Kidney epithelial cell (primary cell): Measurements from ENCODE around the gene TMEM204. TPM values are rescaled to one million over a fixed set of nuclear protein-coding genes. Genes with fewer than 3 reads are reported as not detected.

Experiments
- DNase-seq: peaks from one replicate; pipeline ENCODE4 v3.0.0-alpha.2; 2010; ENCODE audit warnings: low read depth
- H3K27me3 ChIP-seq: 2 replicates; pipeline ENCODE4 v1.6.0; 2011; ENCODE audit warnings: low read length; ENCODE audit not compliant: control insufficient read depth, insufficient read depth
- H3K36me3 ChIP-seq: 2 replicates; pipeline ENCODE4 v1.5.1; 2011; ENCODE audit warnings: low read length; ENCODE audit not compliant: control insufficient read depth, insufficient read depth
- H3K4me3 ChIP-seq: 2 replicates; pipeline ENCODE4 v1.5.1; 2011; ENCODE audit warnings: low read depth, mild to moderate bottlenecking, control low read depth, low read length
- CTCF ChIP-seq: IDR thresholded peaks from 2 replicates; pipeline ENCODE4 v1.5.1; 2011; ENCODE audit warnings: mild to moderate bottlenecking, moderate library complexity, low read length, control low read depth, inconsistent platforms; ENCODE audit not compliant: insufficient read depth, poor library complexity, severe bottlenecking
- total RNA-seq: library from RNA; depleted of rRNA; stranded (reverse); fragments of >200 nt; gene quantifications from 2 replicates; pipeline ENCODE4 v1.2.3, GENCODE V29; 2015

TMEM204 gene
- total RNA-seq, 1 donor from 2014 or later, result 4.0 TPM

GRCh38 chr16:1601489-1601888, 68.0 kb downstream of the TMEM204 start:
- no peak for TF ChIP-seq CTCF
- DNase-seq, result no peak
- no peak overlapping the region for H3K4me3 ChIP-seq
- peaks cover 4% of the 10 kb centered on the region for H3K36me3 ChIP-seq
- no peaks in the 10 kb centered on the region for H3K27me3 ChIP-seq

- peaks cover 4% of the 10 kb centered on the region for H3K36me3 ChIP-seq
- no peaks in the 10 kb centered on the region for H3K27me3 ChIP-seq
- no peak for DNase-seq
- TF ChIP-seq CTCF, result no peak
- no peak overlapping the region for H3K4me3 ChIP-seq
These were observed 68.8 kb downstream of the TMEM204 start for GRCh38 chr16:1602285-1602684.

Other genes starting within 250 kb of the TMEM204 start
- gene UBE2I, start 224.0 kb upstream of the TMEM204 start, total RNA-seq, result 129 and 139 TPM in 2 replicates
- 1.2 and 5.8 TPM in 2 replicates for gene BAIAP3, start 200.0 kb upstream of the TMEM204 start, total RNA-seq
- 138 and 144 TPM in 2 replicates for gene TSR3, start 181.8 kb upstream of the TMEM204 start, total RNA-seq
- 103 and 104 TPM in 2 replicates for gene GNPTG, start 181.7 kb upstream of the TMEM204 start, total RNA-seq
- gene UNKL, start 119.0 kb upstream of the TMEM204 start, total RNA-seq, result 9.8 and 19.3 TPM in 2 replicates
- 25.2 and 26.6 TPM in 2 replicates for gene UQCC4, start 112.9 kb upstream of the TMEM204 start, total RNA-seq
- not detected in 2 replicates for gene PERCC1, start 102.6 kb upstream of the TMEM204 start, total RNA-seq
- gene CCDC154, start 89.1 kb upstream of the TMEM204 start, total RNA-seq, result 0.08 and 0.14 TPM in 2 replicates
- 116 and 186 TPM in 2 replicates for gene CLCN7, start 58.6 kb upstream of the TMEM204 start, total RNA-seq
- not detected in 2 replicates for gene PTX4, start 44.7 kb upstream of the TMEM204 start, total RNA-seq
- 23.1 and 28.1 TPM in 2 replicates for gene TELO2, start 40.3 kb upstream of the TMEM204 start, total RNA-seq
- gene IFT140, start 78.4 kb downstream of the TMEM204 start, total RNA-seq, result 15.5 and 18.1 TPM in 2 replicates
- 10.7 and 19.3 TPM in 2 replicates for gene CRAMP1, start 78.7 kb downstream of the TMEM204 start, total RNA-seq
- gene JPT2, start 144.6 kb downstream of the TMEM204 start, total RNA-seq, result 108 and 109 TPM in 2 replicates
- gene MAPK8IP3, start 172.5 kb downstream of the TMEM204 start, total RNA-seq, result 32.6 and 46.9 TPM in 2 replicates
- 44.9 and 45.3 TPM in 2 replicates for gene NME3, start 237.9 kb downstream of the TMEM204 start, total RNA-seq
- 6.8 and 13.6 TPM in 2 replicates for gene EME2, start 239.1 kb downstream of the TMEM204 start, total RNA-seq
- 94.9 and 108 TPM in 2 replicates for gene MRPS34, start 239.5 kb downstream of the TMEM204 start, total RNA-seq
- 60.6 and 78.2 TPM in 2 replicates for gene SPSB3, start 248.9 kb downstream of the TMEM204 start, total RNA-seq
- gene NUBP2, start 249.3 kb downstream of the TMEM204 start, total RNA-seq, result 145 and 187 TPM in 2 replicates